ENCODE measurements around the gene MX2.

Gene MX2

DNA sequence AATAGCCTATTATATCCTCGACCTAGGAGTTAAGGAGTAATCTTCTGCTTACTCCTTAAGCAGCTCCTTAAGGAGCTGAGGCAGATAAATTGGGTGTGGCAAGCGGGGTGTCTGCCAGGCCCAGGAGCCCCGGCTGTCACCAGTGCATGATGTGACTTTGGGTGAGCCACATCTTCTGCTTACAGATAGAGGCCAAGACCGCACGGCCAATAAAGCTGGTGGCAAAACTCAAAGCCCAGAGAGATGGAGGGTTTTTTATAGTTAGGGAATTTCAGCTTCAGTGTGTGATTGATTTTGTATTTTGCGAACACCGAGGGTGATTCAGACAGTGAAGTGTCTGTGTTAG is 9.8 kb downstream of the MX2 start:
- no peaks in the 10 kb centered on the region for H3K9me3 ChIP-seq (ENCODE audit: control insufficient read depth, insufficient read depth, low read length)
- 100% methylated on average over 2 of the region's 7 CpGs for WGBS (ENCODE audit: insufficient coverage, insufficient read length)
- H3K27ac ChIP-seq (ENCODE audit: low read length) = no peak overlapping the region
- H3K4me1 ChIP-seq (ENCODE audit: control insufficient read depth, insufficient read depth, low read length) = no peaks in the 10 kb centered on the region; the same call in 1 of the 2 replicates
- no peaks in the 10 kb centered on the region for H3K27me3 ChIP-seq (ENCODE audit: control insufficient read depth, insufficient read depth, low read length)
- no peak overlapping the region for H3K4me3 ChIP-seq (ENCODE audit: low read length)
- H3K36me3 ChIP-seq (ENCODE audit: control insufficient read depth, insufficient read depth, low read length) = no peaks in the 10 kb centered on the region
- DNase-seq (ENCODE audit: low read depth, low spot score) = no peak

DNA sequence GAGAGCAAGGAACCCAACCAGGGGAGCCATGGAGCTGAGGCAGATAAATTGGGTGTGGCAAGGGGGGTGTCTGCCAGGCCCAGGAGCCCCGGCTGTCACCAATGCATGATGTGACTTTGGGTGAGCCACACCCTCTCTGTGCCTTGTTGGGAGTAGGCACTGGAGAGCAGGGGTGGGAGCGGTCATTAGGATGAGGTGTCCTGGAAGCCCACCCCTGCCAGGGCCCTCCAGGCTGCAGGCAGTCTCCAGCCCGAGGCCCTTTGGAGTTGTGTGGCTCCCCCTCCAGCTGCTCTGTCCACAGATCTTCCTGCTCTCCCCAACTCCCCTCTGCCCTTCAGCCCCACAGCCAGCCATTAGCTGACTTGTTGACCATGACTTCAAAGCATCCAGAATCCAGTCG is 11.4 kb downstream of the MX2 start:
- H3K4me1 ChIP-seq (ENCODE audit: control insufficient read depth, insufficient read depth, low read length) = no peaks in the 10 kb centered on the region; the same call in 1 of the 2 replicates
- no peaks in the 10 kb centered on the region for H3K27me3 ChIP-seq (ENCODE audit: control insufficient read depth, insufficient read depth, low read length)
- H3K36me3 ChIP-seq (ENCODE audit: control insufficient read depth, insufficient read depth, low read length) = no peaks in the 10 kb centered on the region
- no peak overlapping the region for H3K27ac ChIP-seq (ENCODE audit: low read length)
- no CpG with 5 or more reads among the region's 4 CpGs for WGBS (ENCODE audit: insufficient coverage, insufficient read length)
- no peak overlapping the region for H3K4me3 ChIP-seq (ENCODE audit: low read length)
- no peaks in the 10 kb centered on the region for H3K9me3 ChIP-seq (ENCODE audit: control insufficient read depth, insufficient read depth, low read length)
- no peak for DNase-seq (ENCODE audit: low read depth, low spot score)

DNA sequence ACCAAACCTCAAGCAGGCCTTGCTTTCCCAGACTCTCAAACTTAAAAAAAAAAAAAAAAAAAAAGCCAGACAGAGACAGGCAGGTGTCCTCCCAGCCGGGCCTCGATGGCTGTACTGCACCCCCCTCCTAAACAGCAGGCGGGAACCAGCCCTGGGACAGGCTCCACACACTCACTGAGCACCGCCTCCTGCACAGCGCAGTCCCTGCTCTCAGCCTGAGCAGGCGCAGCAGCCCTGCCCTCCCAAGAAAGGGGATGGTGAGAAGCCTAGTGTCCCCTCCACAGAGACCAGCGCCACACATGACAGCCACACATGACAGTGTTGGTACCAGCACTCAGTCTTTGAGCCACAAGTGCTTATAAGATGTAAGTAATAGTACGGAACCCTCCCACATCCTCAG is 11.9 kb downstream of the MX2 start:
- Histone ChIP-seq H3K27me3 (ENCODE audit: control insufficient read depth, insufficient read depth, low read length) (no peaks in the 10 kb centered on the region), H3K4me1 (ENCODE audit: control insufficient read depth, insufficient read depth, low read length) (no peaks in the 10 kb centered on the region; the same call in 1 of the 2 replicates), H3K36me3 (ENCODE audit: control insufficient read depth, insufficient read depth, low read length) (no peaks in the 10 kb centered on the region), H3K4me3 (ENCODE audit: low read length) (no peak overlapping the region), H3K9me3 (ENCODE audit: control insufficient read depth, insufficient read depth, low read length) (no peaks in the 10 kb centered on the region), H3K27ac (ENCODE audit: low read length) (no peak overlapping the region)
- WGBS (ENCODE audit: insufficient coverage, insufficient read length) = no CpG with 5 or more reads among the region's 8 CpGs
- DNase-seq (ENCODE audit: low read depth, low spot score) = no peak

DNA sequence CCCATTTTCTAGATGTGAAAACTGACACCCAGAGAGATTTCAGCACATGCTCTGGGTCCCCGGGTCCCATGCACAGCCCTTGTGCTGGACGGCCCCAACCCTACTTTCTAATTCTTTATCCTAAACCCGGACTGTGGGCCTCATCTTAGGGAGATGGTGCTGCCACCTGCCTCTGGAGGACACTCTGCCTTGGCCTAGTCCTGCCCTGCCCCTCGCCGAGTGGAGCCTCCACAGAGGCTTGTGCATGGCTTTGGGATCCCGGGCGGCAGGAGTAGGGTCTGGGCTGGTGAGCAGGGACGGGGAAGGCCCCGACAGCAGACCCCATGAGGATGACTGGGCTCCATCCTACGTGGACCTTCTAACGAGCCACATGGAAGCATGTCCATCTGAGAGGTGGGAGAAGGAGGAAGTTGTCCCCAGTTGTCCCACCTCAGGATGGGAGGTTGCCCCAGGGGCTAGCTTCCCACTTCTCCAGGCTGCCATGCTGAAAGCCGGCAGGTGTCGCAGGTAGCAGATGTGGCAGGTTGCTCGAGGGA is 12.4 kb downstream of the MX2 start:
- no CpG with 5 or more reads among the region's 14 CpGs for WGBS (ENCODE audit: insufficient coverage, insufficient read length)
- H3K4me1 ChIP-seq (ENCODE audit: control insufficient read depth, insufficient read depth, low read length) = no peaks in the 10 kb centered on the region
- no peaks in the 10 kb centered on the region for H3K9me3 ChIP-seq (ENCODE audit: control insufficient read depth, insufficient read depth, low read length)
- H3K27ac ChIP-seq (ENCODE audit: low read length) = no peak overlapping the region
- H3K4me3 ChIP-seq (ENCODE audit: low read length) = no peak overlapping the region
- no peak for DNase-seq (ENCODE audit: low read depth, low spot score)
- H3K27me3 ChIP-seq (ENCODE audit: control insufficient read depth, insufficient read depth, low read length) = no peaks in the 10 kb centered on the region
- no peaks in the 10 kb centered on the region for H3K36me3 ChIP-seq (ENCODE audit: control insufficient read depth, insufficient read depth, low read length)

DNA sequence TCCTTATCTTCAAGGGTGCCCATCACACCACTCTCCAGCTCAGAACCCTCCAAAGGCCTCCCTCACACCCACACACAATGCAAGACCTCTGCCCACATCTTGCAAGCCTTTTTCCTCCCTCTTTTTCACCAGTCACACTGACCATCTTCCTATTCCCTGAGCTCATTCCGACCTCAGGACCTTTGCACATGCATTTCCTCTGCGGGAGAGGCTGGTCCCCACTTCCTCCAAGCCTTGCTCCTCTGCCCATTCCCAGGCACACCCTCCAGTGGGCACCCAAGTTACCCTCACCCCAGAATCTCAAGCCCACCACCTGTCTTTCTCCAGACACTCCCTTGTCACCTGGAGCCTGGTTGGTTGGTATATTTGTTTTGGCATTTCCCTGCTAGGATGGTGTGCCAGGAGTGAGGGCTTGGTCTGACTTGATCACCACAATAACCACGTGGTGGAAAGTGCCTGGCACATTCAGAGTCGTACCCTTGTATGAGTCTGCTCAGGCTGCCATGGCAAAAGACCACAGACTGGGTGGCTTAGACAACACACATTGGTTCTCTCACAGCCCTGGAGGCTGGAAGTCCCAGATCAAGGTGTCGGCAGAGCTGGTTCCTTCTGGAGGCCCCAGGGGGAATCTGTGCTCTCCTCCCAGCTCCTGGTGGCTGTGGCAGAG is 13.2 kb downstream of the MX2 start:
- no peak overlapping the region for H3K4me3 ChIP-seq (ENCODE audit: low read length)
- no peak overlapping the region for H3K27ac ChIP-seq (ENCODE audit: low read length)
- H3K36me3 ChIP-seq (ENCODE audit: control insufficient read depth, insufficient read depth, low read length) = no peaks in the 10 kb centered on the region
- H3K9me3 ChIP-seq (ENCODE audit: control insufficient read depth, insufficient read depth, low read length) = no peaks in the 10 kb centered on the region
- H3K4me1 ChIP-seq (ENCODE audit: control insufficient read depth, insufficient read depth, low read length) = no peaks in the 10 kb centered on the region
- DNase-seq (ENCODE audit: low read depth, low spot score) = no peak
- H3K27me3 ChIP-seq (ENCODE audit: control insufficient read depth, insufficient read depth, low read length) = no peaks in the 10 kb centered on the region
- no CpG with 5 or more reads among the region's 5 CpGs for WGBS (ENCODE audit: insufficient coverage, insufficient read length)

DNA sequence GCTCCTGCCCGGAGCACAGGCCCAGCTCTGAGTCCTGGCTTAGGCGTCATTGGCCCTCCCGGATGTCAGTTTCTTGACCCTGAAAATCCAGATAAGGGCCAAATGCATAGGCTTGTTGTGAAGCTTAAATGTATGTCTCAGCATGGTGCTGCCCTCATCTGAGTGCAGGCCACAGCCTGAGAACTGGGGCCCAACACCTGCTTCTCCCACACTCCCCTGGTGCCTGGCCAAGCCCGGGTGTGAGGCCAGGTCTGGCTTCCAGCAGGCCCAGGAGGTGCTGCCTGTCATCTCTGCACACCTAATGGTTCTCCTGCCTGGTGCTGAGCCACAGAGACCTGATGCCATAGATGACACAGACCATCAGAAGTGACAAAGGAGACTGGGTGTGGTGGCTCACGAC is 14.0 kb downstream of the MX2 start:
- Histone ChIP-seq H3K27me3 (ENCODE audit: control insufficient read depth, insufficient read depth, low read length) (no peaks in the 10 kb centered on the region), H3K9me3 (ENCODE audit: control insufficient read depth, insufficient read depth, low read length) (no peaks in the 10 kb centered on the region), H3K27ac (ENCODE audit: low read length) (no peak overlapping the region), H3K4me3 (ENCODE audit: low read length) (no peak overlapping the region), H3K36me3 (ENCODE audit: control insufficient read depth, insufficient read depth, low read length) (no peaks in the 10 kb centered on the region), H3K4me1 (ENCODE audit: control insufficient read depth, insufficient read depth, low read length) (no peaks in the 10 kb centered on the region)
- DNase-seq (ENCODE audit: low read depth, low spot score) = no peak
- WGBS (ENCODE audit: insufficient coverage, insufficient read length) = no CpG with 5 or more reads among the region's 5 CpGs

DNA sequence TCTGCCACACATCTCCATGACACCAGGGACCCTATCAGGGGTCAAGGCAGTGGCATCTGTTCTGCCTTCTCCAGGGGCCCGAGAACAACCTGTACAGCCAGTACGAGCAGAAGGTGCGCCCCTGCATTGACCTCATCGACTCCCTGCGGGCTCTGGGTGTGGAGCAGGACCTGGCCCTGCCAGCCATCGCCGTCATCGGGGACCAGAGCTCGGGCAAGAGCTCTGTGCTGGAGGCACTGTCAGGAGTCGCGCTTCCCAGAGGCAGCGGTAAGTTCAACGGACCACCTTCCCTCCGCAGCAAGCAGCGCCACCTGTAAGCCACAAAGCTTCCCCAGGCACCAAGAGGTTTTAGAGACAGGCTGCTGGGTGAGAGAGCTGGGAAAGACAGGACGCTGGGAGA is 15.9 kb downstream of the MX2 start:
- Histone ChIP-seq H3K27me3 (ENCODE audit: control insufficient read depth, insufficient read depth, low read length) (no peaks in the 10 kb centered on the region), H3K4me1 (ENCODE audit: control insufficient read depth, insufficient read depth, low read length) (no peaks in the 10 kb centered on the region), H3K27ac (ENCODE audit: low read length) (no peak overlapping the region), H3K4me3 (ENCODE audit: low read length) (no peak overlapping the region), H3K36me3 (ENCODE audit: control insufficient read depth, insufficient read depth, low read length) (no peaks in the 10 kb centered on the region), H3K9me3 (ENCODE audit: control insufficient read depth, insufficient read depth, low read length) (no peaks in the 10 kb centered on the region)
- no peak for DNase-seq (ENCODE audit: low read depth, low spot score)
- WGBS (ENCODE audit: insufficient coverage, insufficient read length) = no CpG with 5 or more reads among the region's 16 CpGs

DNA sequence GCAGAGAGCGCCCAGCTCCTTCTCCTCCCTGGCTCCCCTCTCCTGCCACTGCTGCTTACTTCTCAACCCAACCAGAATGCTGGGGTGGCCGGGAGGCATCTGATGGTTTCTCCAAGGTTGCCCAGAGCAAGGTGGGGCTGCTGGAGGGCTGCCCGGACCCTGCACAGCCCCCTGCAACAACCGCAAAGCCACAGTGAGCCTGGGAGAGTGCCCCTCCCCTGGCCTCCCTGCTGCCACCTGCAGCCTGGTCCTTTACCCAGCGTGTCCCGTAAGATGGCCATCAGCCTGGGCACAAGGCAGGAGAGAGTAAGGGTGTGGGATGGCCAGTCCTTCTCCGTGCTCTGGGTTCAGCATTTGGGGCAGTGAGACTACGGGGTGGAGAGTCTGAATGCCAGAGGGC is 17.0 kb downstream of the MX2 start:
- no peaks in the 10 kb centered on the region for H3K36me3 ChIP-seq (ENCODE audit: control insufficient read depth, insufficient read depth, low read length)
- H3K4me1 ChIP-seq (ENCODE audit: control insufficient read depth, insufficient read depth, low read length) = no peaks in the 10 kb centered on the region

DNA sequence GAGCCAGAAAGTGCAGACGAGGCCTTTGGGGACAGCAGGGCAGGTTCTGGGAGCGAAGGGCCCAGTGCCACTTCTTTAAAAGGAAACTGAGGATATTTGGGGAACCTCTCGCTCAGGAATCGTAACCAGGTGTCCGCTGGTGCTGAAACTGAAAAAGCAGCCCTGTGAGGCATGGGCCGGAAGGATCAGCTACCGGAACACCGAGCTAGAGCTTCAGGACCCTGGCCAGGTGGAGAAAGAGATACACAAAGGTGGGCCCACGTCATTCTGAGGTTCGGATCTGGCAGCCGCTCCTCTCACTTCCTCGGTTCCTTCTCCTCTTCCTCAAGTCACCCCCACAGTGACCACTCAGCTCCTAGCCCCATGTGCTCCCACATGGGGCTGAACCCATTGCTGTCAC is 18.1 kb downstream of the MX2 start:
- H3K4me1 ChIP-seq (ENCODE audit: control insufficient read depth, insufficient read depth, low read length) = no peaks in the 10 kb centered on the region
- no peaks in the 10 kb centered on the region for H3K36me3 ChIP-seq (ENCODE audit: control insufficient read depth, insufficient read depth, low read length)
- no CpG with 5 or more reads among the region's 12 CpGs for WGBS (ENCODE audit: insufficient coverage, insufficient read length)

More for the DNA sequence above, 17.0 kb downstream of the MX2 start:
- no peak overlapping the region for H3K27ac ChIP-seq (ENCODE audit: low read length)
- H3K4me3 ChIP-seq (ENCODE audit: low read length) = no peak overlapping the region
- DNase-seq (ENCODE audit: low read depth, low spot score) = no peak
- H3K27me3 ChIP-seq (ENCODE audit: control insufficient read depth, insufficient read depth, low read length) = no peaks in the 10 kb centered on the region
- H3K9me3 ChIP-seq (ENCODE audit: control insufficient read depth, insufficient read depth, low read length) = no peaks in the 10 kb centered on the region
- no CpG with 5 or more reads among the region's 8 CpGs for WGBS (ENCODE audit: insufficient coverage, insufficient read length)

DNA sequence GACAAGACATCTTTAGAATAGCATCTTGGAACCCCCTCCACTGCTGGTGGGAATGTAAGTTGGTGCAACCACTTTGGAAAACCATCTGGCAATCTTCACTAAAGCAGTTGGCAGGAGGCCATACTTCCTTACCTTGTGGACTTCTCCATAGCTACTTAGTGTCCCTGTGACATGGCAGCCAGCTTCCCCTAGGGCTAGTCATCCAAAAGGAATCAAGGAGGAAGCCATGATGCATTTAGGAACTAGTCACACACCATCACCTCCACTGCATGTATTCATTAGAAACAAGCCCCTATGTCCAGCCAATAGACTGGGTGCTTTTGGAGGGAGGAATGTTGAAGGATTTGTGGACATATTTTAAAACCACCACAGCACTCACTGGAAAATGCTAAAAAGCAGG is 19.9 kb downstream of the MX2 start:
- Histone ChIP-seq H3K9me3 (ENCODE audit: control insufficient read depth, insufficient read depth, low read length) (no peaks in the 10 kb centered on the region), H3K27me3 (ENCODE audit: control insufficient read depth, insufficient read depth, low read length) (no peaks in the 10 kb centered on the region), H3K36me3 (ENCODE audit: control insufficient read depth, insufficient read depth, low read length) (no peaks in the 10 kb centered on the region), H3K27ac (ENCODE audit: low read length) (no peak overlapping the region), H3K4me3 (ENCODE audit: low read length) (no peak overlapping the region), H3K4me1 (ENCODE audit: control insufficient read depth, insufficient read depth, low read length) (no peaks in the 10 kb centered on the region)
- DNase-seq (ENCODE audit: low read depth, low spot score) = no peak

More for the DNA sequence above, 18.1 kb downstream of the MX2 start:
- Histone ChIP-seq H3K27ac (ENCODE audit: low read length) (no peak overlapping the region), H3K9me3 (ENCODE audit: control insufficient read depth, insufficient read depth, low read length) (no peaks in the 10 kb centered on the region), H3K4me3 (ENCODE audit: low read length) (no peak overlapping the region), H3K27me3 (ENCODE audit: control insufficient read depth, insufficient read depth, low read length) (no peaks in the 10 kb centered on the region)
- DNase-seq (ENCODE audit: low read depth, low spot score) = no peak
